K562 (cell line): ENCODE results near the gene GANAB. TPM values are rescaled to one million over a fixed set of nuclear protein-coding genes. Genes with fewer than 3 reads are reported as not detected.

ENCODE experiments used
- ASH1L ChIP-seq: fragments of 450-650 bp; IDR thresholded peaks from 2 replicates; pipeline ENCODE4 v1.6.1; 2018; ENCODE audit warnings: borderline replicate concordance, mild to moderate bottlenecking, low read depth; ENCODE audit not compliant: partially characterized antibody
- CHD1 ChIP-seq: fragments of 200-600 bp; sonication (generic); IDR thresholded peaks from one replicate; pipeline ENCODE4 v1.6.1; 2012; ENCODE audit warnings: mild to moderate bottlenecking, moderate library complexity, low read length, inconsistent platforms
- FOXK2 ChIP-seq, 2 experiments: fragments of 450-650 bp; IDR thresholded peaks in 1 of 2; conservative IDR thresholded peaks in 1 of 2; 2 replicates each; pipeline ENCODE4 v1.6.1; 2016; ENCODE audit warnings: low read depth in 2 of 2, mild to moderate bottlenecking in 1 of 2
- HOXB6 ChIP-seq: fragments of 250-450 bp; sonication (Bioruptor Pico); IDR thresholded peaks from 2 replicates; pipeline ENCODE4 v1.5.1; 2022; ENCODE audit warnings: mild to moderate bottlenecking, borderline replicate concordance
- MBD1 ChIP-seq: fragments of 250-450 bp; sonication (Bioruptor Pico); IDR thresholded peaks from 2 replicates; pipeline ENCODE4 v1.8.0; 2022; ENCODE audit warnings: inconsistent platforms
- MTA2 ChIP-seq: fragments of 450-650 bp; IDR thresholded peaks from 2 replicates; pipeline ENCODE4 v1.6.1; 2016; ENCODE audit warnings: low read depth
- NCOA4 ChIP-seq: fragments of 450-650 bp; IDR thresholded peaks from 2 replicates; pipeline ENCODE4 v1.6.1; 2018; ENCODE audit warnings: mild to moderate bottlenecking; ENCODE audit not compliant: partially characterized antibody
- NR2C1 ChIP-seq, 2 experiments: fragments of 450-650 bp; IDR thresholded peaks; 2 replicates each; pipeline ENCODE4 v1.6.1; 2017; ENCODE audit warnings: mild to moderate bottlenecking in 2 of 2, antibody characterized with exemption in 1 of 2, inconsistent platforms in 1 of 2, missing compliant biosample characterization in 1 of 2, missing genetic modification characterization in 1 of 2
- PHB ChIP-seq: fragments of 250-450 bp; sonication (Bioruptor Pico); IDR thresholded peaks from 2 replicates; pipeline ENCODE4 v1.5.0; 2021
- PHTF2 ChIP-seq: fragments of 250-450 bp; sonication (Bioruptor Pico); IDR thresholded peaks from 2 replicates; pipeline ENCODE4 v1.5.0; 2021; ENCODE audit warnings: mild to moderate bottlenecking
- RAD51 ChIP-seq: fragments of 450-650 bp; IDR thresholded peaks from 2 replicates; pipeline ENCODE4 v1.7.1; 2016; ENCODE audit warnings: low read depth, mild to moderate bottlenecking, borderline replicate concordance
- RFX5 ChIP-seq: IDR thresholded peaks from 2 replicates; pipeline ENCODE4 v1.6.1; 2011; ENCODE audit warnings: low read depth, mild to moderate bottlenecking, improper control_type of control experiment, low read length
- SMARCA4 ChIP-seq: fragments of 450-650 bp; IDR thresholded peaks from 2 replicates; pipeline ENCODE4 v1.6.1; 2016
- TBP ChIP-seq: optimal IDR thresholded peaks from 2 replicates; pipeline ENCODE3; 2011; ENCODE audit warnings: low read depth, low read length, improper control_type of control experiment
- YY1 ChIP-seq, 3 experiments: IDR thresholded peaks; 2 replicates each; pipeline ENCODE4 v1.6.1; 2011; ENCODE audit warnings: low read length in 2 of 3, mild to moderate bottlenecking in 2 of 3, moderate library complexity in 2 of 3, borderline replicate concordance in 1 of 3, control low read depth in 1 of 3, low read depth in 1 of 3; ENCODE audit not compliant: insufficient read depth in 3 of 3, insufficient replicate concordance in 2 of 3, control insufficient read depth in 1 of 3, insufficient read length in 1 of 3; ENCODE audit errors: extremely low read depth in 1 of 3
- ZBTB17 ChIP-seq: fragments of 450-650 bp; formaldehyde crosslinking; IDR thresholded peaks from 2 replicates; pipeline ENCODE4 v1.4.0; 2020; ENCODE audit warnings: mild to moderate bottlenecking
- ZNF184 ChIP-seq: sonication (generic); formaldehyde crosslinking; IDR thresholded peaks from 2 replicates; pipeline ENCODE4 v1.5.0; 2020; ENCODE audit warnings: missing genetic modification reagents
- ZNF311 ChIP-seq: fragments of 250-450 bp; sonication (Bioruptor Pico); IDR thresholded peaks from 2 replicates; pipeline ENCODE4 v1.4.0; 2020; ENCODE audit warnings: mild to moderate bottlenecking, moderate library complexity
- ZNF445 ChIP-seq: fragments of 250-450 bp; sonication (Bioruptor Pico); IDR thresholded peaks from 2 replicates; pipeline ENCODE4 v1.4.0; 2020; ENCODE audit warnings: low read depth, mild to moderate bottlenecking, moderate library complexity
- polyA plus RNA-seq, 8 experiments: library from polyadenylated mRNA; depleted of rRNA in 4 of 8; stranded (reverse) in 5 of 8; unstranded in 3 of 8; fragments of >200 nt; fragmentation: Nextera tagmentation in 2 of 8; fragmentation: Illumina TruSeq in 1 of 8; extraction: Ambion mirVana in 2 of 8; extraction: Trizol in 1 of 8; gene quantifications; 2 replicates each; pipeline versions ENCODE4 v1.2.1 to v1.2.3, GENCODE V29; 2011 to 2014; ENCODE audit warnings: inconsistent platforms in 1 of 8, missing spikeins in 1 of 8
- total RNA-seq, 7 experiments: library from RNA; depleted of rRNA in 6 of 7; stranded (reverse); fragments of >200 nt in 6 of 7; fragmentation: Illumina TruSeq in 2 of 7; extraction: Trizol in 2 of 7; gene quantifications; 2 replicates each; pipeline versions ENCODE4 v1.2.1 to v1.2.3, GENCODE V29; 2011 to 2021; ENCODE audit warnings: low replicate concordance in 1 of 7
- TF ChIP-seq, protein P1 (sequence below): fragments of 450-650 bp; IDR thresholded peaks from 2 replicates; pipeline ENCODE4 v1.6.1; 2017; ENCODE audit warnings: antibody characterized with exemption, mild to moderate bottlenecking
- TF ChIP-seq, protein P2 (sequence below): fragments of 250-450 bp; sonication (Bioruptor Pico); IDR thresholded peaks from 2 replicates; pipeline ENCODE4 v1.8.0; 2022; ENCODE audit warnings: moderate library complexity, mild to moderate bottlenecking, inconsistent platforms

Gene GANAB
- total and polyA plus RNA-seq, 9 of the 15 experiments (the other 6 are each of a cell fraction or from before 2014, with no cell fraction given), result 6.5 to 284 (median 161) TPM

- TF ChIP-seq RFX5 (no peak), FOXK2 (conservative IDR thresholded peaks at IDR 0.05 in 1 of 2, IDR thresholded peaks at IDR 0.05 in 1 of 2; ENCODE audit: low read depth in 2 of 2) (no peak), NCOA4 (no peak), MBD1 (CRISPR knock-in tag) (no peak), NR2C1 (IDR thresholded peaks at IDR 0.05) (peak; percentile 65), NR2C1 (tag; IDR thresholded peaks at IDR 0.05) (peak; percentile 54; the same call in 1 of the 2 replicates), SMARCA4 (no peak; the same call in 1 of the 2 replicates), ZBTB17 (no peak), MTA2 (no peak), ZNF311 (CRISPR knock-in tag) (no peak), ZNF445 (no peak), RAD51 (no peak), ASH1L (no peak), ZNF184 (CRISPR knock-in tag) (no peak), PHB (CRISPR knock-in tag) (no peak), PHTF2 (CRISPR knock-in tag) (no peak), TBP (no peak), CHD1 (no peak), HOXB6 (CRISPR knock-in tag) (no peak), YY1 (IDR thresholded peaks at IDR 0.05; ENCODE audit: borderline replicate concordance in 1 of 3, control insufficient read depth in 1 of 3, extremely low read depth in 1 of 3, insufficient read depth in 3 of 3, insufficient read length in 1 of 3, insufficient replicate concordance in 2 of 3, low read depth in 1 of 3, low read length in 2 of 3) (peak in 1 of 3 experiments; percentile 14)
- TF ChIP-seq, protein P1, sequence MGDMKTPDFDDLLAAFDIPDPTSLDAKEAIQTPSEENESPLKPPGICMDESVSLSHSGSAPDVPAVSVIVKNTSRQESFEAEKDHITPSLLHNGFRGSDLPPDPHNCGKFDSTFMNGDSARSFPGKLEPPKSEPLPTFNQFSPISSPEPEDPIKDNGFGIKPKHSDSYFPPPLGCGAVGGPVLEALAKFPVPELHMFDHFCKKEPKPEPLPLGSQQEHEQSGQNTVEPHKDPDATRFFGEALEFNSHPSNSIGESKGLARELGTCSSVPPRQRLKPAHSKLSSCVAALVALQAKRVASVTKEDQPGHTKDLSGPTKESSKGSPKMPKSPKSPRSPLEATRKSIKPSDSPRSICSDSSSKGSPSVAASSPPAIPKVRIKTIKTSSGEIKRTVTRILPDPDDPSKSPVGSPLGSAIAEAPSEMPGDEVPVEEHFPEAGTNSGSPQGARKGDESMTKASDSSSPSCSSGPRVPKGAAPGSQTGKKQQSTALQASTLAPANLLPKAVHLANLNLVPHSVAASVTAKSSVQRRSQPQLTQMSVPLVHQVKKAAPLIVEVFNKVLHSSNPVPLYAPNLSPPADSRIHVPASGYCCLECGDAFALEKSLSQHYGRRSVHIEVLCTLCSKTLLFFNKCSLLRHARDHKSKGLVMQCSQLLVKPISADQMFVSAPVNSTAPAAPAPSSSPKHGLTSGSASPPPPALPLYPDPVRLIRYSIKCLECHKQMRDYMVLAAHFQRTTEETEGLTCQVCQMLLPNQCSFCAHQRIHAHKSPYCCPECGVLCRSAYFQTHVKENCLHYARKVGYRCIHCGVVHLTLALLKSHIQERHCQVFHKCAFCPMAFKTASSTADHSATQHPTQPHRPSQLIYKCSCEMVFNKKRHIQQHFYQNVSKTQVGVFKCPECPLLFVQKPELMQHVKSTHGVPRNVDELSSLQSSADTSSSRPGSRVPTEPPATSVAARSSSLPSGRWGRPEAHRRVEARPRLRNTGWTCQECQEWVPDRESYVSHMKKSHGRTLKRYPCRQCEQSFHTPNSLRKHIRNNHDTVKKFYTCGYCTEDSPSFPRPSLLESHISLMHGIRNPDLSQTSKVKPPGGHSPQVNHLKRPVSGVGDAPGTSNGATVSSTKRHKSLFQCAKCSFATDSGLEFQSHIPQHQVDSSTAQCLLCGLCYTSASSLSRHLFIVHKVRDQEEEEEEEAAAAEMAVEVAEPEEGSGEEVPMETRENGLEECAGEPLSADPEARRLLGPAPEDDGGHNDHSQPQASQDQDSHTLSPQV, result peak; percentile 55
- TF ChIP-seq, protein P2, sequence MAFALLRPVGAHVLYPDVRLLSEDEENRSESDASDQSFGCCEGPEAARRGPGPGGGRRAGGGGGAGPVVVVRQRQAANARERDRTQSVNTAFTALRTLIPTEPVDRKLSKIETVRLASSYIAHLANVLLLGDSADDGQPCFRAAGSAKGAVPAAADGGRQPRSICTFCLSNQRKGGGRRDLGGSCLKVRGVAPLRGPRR (CRISPR knock-in tag), result no peak
These were observed 23.2 kb upstream of the GANAB start (continued) for GRCh38 chr11:62669420-62670161.
